Measurements from ENCODE around the gene MAML3. TPM values are rescaled to one million over a fixed set of nuclear protein-coding genes. Genes with fewer than 3 reads are reported as not detected.

The MAML3 gene
- total RNA-seq, 4 donors from 2014 or later = 18.2 to 42.7 (median 28.6) TPM

DNA sequence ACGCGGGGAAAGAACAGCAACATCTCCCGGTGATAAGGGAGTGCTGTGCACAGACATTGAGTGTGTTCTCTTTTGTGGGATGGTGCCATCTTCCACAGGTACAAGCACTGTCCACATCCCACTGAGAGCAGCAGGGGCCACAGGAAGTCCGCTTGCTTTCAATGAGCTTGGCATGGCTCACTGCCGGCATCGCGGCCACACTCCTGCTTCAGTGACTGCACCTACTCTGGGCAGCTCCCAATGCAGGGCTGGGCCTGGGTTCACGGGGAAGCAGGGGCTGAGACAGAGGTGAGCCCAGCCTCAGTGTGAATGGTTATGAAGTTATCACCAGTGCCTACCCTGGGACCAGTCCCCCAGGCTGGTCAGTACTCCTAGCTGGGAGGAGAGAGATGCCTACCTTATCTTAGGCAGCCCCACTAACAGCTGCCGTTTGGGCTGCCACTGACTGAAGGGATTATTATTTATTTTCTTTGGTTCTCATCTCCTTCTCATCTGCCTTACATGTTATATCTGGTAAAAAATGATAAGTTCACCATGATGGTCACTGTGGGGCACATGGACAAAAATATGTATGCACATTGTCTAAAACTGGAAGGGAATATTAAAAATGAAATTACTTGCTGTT is 389.2 kb downstream of the MAML3 start:
- TF ChIP-seq POLR2AphosphoS5 (IDR thresholded peaks at IDR 0.05) = no peak
- TF ChIP-seq, protein P1, sequence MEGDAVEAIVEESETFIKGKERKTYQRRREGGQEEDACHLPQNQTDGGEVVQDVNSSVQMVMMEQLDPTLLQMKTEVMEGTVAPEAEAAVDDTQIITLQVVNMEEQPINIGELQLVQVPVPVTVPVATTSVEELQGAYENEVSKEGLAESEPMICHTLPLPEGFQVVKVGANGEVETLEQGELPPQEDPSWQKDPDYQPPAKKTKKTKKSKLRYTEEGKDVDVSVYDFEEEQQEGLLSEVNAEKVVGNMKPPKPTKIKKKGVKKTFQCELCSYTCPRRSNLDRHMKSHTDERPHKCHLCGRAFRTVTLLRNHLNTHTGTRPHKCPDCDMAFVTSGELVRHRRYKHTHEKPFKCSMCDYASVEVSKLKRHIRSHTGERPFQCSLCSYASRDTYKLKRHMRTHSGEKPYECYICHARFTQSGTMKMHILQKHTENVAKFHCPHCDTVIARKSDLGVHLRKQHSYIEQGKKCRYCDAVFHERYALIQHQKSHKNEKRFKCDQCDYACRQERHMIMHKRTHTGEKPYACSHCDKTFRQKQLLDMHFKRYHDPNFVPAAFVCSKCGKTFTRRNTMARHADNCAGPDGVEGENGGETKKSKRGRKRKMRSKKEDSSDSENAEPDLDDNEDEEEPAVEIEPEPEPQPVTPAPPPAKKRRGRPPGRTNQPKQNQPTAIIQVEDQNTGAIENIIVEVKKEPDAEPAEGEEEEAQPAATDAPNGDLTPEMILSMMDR (IDR thresholded peaks at IDR 0.05) = no peak
- no peak for TF ChIP-seq POLR2A (IDR thresholded peaks at IDR 0.05)
- no peak for TF ChIP-seq EP300 (IDR thresholded peaks at IDR 0.05)
- Histone ChIP-seq H3K27ac (no peak overlapping the region), H3K27me3 (no peaks in the 10 kb centered on the region), H3K4me3 (no peak overlapping the region), H3K4me1 (peaks cover 10% of the 10 kb centered on the region), H3K36me3 (no peaks in the 10 kb centered on the region), H3K9me3 (no peaks in the 10 kb centered on the region)
- DNase-seq (ENCODE audit: low spot score in 2 of 2) = peak in 1 of 2 donors; percentile 75
- 54% methylated on average over 6 of the region's 9 CpGs for WGBS

DNA sequence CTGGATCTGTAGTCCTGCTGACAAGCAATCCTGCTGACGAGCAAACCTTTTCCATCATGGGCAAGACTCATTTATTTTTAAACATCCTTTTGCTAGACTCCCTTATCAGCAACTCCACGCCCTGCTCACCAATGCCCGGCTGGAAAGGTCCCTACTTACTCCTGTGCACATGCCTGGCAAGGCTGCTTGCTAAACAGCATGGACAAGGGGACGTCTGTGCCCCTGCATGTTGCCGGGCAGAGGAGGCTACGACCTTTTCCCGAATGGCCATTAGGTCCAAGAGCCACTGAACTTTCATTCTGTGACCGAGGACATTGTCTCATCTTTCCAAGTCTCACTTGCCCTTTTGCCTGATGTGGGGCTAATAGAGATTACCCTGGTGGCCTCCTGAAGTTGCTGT is 389.8 kb downstream of the MAML3 start:
- Histone ChIP-seq H3K4me1 (peaks cover 10% of the 10 kb centered on the region), H3K27ac (no peak overlapping the region), H3K9me3 (no peaks in the 10 kb centered on the region), H3K36me3 (no peaks in the 10 kb centered on the region), H3K4me3 (no peak overlapping the region), H3K27me3 (no peaks in the 10 kb centered on the region)
- peak in 1 of 2 donors; percentile 70 for DNase-seq (ENCODE audit: low spot score in 2 of 2)
- no peak for TF ChIP-seq POLR2A (IDR thresholded peaks at IDR 0.05)
- no peak for TF ChIP-seq POLR2AphosphoS5 (IDR thresholded peaks at IDR 0.05)
- TF ChIP-seq EP300 (IDR thresholded peaks at IDR 0.05) = no peak
- TF ChIP-seq, protein P1 (IDR thresholded peaks at IDR 0.05) = no peak
- 62% methylated on average over 8 of the region's 8 CpGs for WGBS

DNA sequence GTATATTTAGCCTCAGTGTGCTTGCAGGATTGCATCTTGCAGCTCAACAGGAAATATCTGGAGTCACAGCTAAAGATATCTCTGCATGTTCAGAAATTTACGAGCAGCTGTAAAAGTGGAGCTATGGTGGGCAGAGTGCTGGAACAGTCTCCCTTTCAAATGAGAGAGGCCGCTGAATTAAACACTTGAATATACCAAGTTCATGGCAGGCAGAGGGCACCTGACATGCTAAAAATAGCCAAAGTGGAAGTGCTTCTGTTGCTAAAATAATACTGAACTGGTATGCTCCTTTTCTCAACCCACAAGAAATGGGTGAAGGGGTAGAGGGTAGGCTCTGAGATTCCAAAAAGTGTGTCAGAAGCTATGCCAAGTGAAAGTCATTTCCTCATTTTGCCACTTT is 390.3 kb downstream of the MAML3 start:
- 62% methylated on average over 2 of the region's 2 CpGs for WGBS
- peaks cover 10% of the 10 kb centered on the region for H3K4me1 ChIP-seq
- H3K9me3 ChIP-seq = no peaks in the 10 kb centered on the region
- DNase-seq (ENCODE audit: low spot score in 2 of 2) = peak in 1 of 2 donors; percentile 16
- no peak overlapping the region for H3K4me3 ChIP-seq
- no peak overlapping the region for H3K27ac ChIP-seq
- H3K36me3 ChIP-seq = no peaks in the 10 kb centered on the region
- H3K27me3 ChIP-seq = no peaks in the 10 kb centered on the region
- TF ChIP-seq EP300 (IDR thresholded peaks at IDR 0.05) (no peak), POLR2A (IDR thresholded peaks at IDR 0.05) (no peak), POLR2AphosphoS5 (IDR thresholded peaks at IDR 0.05) (no peak)
- TF ChIP-seq, protein P1 (IDR thresholded peaks at IDR 0.05) = no peak

DNA sequence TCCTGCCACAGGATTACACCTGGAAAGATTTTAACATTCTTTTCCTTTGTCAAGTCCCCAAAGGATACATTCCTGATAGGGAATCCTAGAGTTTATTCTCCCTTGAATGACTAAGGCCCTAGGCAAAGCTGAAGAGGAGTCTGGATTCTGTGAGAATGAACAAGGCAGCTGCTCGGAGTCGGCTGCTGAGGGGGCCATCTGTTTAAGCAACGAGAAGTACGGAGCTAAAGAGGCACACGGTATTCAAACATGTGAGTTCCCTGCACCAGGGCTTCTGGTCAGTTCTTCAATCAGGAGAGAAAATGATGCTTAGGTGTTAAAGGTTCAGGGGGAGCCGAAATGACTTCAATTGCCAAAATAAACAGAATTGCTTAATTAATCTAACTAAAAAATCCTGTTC is 390.8 kb downstream of the MAML3 start:
- WGBS = 64% methylated on average over 6 of the region's 6 CpGs
- Histone ChIP-seq H3K4me1 (peaks cover 10% of the 10 kb centered on the region), H3K4me3 (no peak overlapping the region), H3K27me3 (no peaks in the 10 kb centered on the region), H3K27ac (no peak overlapping the region), H3K9me3 (no peaks in the 10 kb centered on the region), H3K36me3 (no peaks in the 10 kb centered on the region)
- TF ChIP-seq EP300 (IDR thresholded peaks at IDR 0.05) = no peak
- DNase-seq (ENCODE audit: low spot score in 2 of 2) = peak in 1 of 2 donors; percentile 18

DNA sequence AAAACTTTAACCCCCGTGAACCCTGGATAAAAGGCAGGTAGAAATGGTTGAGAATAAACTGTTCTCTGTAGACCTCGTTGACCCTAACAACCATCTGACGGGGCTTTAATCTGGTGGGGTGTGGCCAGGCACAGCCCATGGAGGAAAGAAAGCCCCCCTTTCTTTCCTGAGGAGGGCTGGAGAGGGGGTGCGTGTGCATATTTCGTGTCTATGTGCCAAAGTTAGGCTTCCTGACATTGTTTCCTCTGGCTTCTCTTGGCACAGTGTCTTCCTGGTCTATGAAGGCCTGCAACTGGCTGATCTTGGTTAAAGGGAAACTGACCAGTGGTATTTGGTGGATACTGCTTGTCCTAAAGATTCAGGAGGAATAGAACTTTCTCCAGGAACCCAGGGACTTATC is 391.3 kb downstream of the MAML3 start:
- TF ChIP-seq, protein P1 (IDR thresholded peaks at IDR 0.05) = no peak
- TF ChIP-seq POLR2AphosphoS5 (IDR thresholded peaks at IDR 0.05) (no peak), POLR2A (IDR thresholded peaks at IDR 0.05) (no peak), EP300 (IDR thresholded peaks at IDR 0.05) (no peak)

More for the DNA sequence above, 391.3 kb downstream of the MAML3 start:
- Histone ChIP-seq H3K9me3 (no peaks in the 10 kb centered on the region), H3K4me3 (no peak overlapping the region), H3K27ac (no peak overlapping the region), H3K36me3 (no peaks in the 10 kb centered on the region), H3K27me3 (no peaks in the 10 kb centered on the region), H3K4me1 (peaks cover 10% of the 10 kb centered on the region)
- DNase-seq (ENCODE audit: low spot score in 2 of 2) = peak in 1 of 2 donors; percentile 18
- 36% methylated on average over 5 of the region's 5 CpGs for WGBS

Measured in suprapubic skin (tissue), 4 donors.